Fibroblast of skin of right biceps (primary cell): ENCODE measurements around the gene PTCHD4.
A peak's percentile ranks its signal among the peaks of the same experiment; 100 is the strongest.
"Not testable (repeated sequence)": the region's sequence is repeated elsewhere in the genome, so short reads cannot be mapped to it uniquely, and the experiment has no call there.

Experiments used
- DNase-seq: peaks from one replicate; pipeline ENCODE4 v3.0.0-alpha.2; 2013

PTCHD4 gene

GRCh38 chr6:48111143-48111506 is at the start of gene PTCHD4:
TSS of gene PTCHD4 (minus strand) at chr6:48111197. CDS start at chr6:48068957, 42,240 bp downstream.
- DNase-seq = peak; percentile 3

GRCh38 chr6:48151142-48151541 is 40.1 kb upstream of the PTCHD4 start:
- peak; percentile 64 for DNase-seq

- no peak for DNase-seq
Measured at GRCh38 chr6:48150701-48151100, 39.7 kb upstream of the PTCHD4 start.

- no peak for DNase-seq
Measured at GRCh38 chr6:48147051-48147450, 36.1 kb upstream of the PTCHD4 start.

GRCh38 chr6:48144021-48144420 is 33.0 kb upstream of the PTCHD4 start:
- DNase-seq = no peak

GRCh38 chr6:48141975-48142374 is 31.0 kb upstream of the PTCHD4 start:
- no peak for DNase-seq

GRCh38 chr6:48139818-48140614 is 29.0 kb upstream of the PTCHD4 start:
- no peak for DNase-seq

- peak; percentile 6 for DNase-seq
Measured at GRCh38 chr6:48136856-48137255, 25.9 kb upstream of the PTCHD4 start.

- peak; percentile 55 for DNase-seq
Measured at GRCh38 chr6:48135323-48136084, 24.5 kb upstream of the PTCHD4 start.

GRCh38 chr6:48134246-48134645 is 23.2 kb upstream of the PTCHD4 start:
- DNase-seq = no peak

GRCh38 chr6:48123601-48124000 is 12.6 kb upstream of the PTCHD4 start:
- no peak for DNase-seq

- DNase-seq = not testable (repeated sequence)
Measured at GRCh38 chr6:48121983-48122749, 11.2 kb upstream of the PTCHD4 start.

GRCh38 chr6:48116699-48117645 is 6.0 kb upstream of the PTCHD4 start:
- DNase-seq = no peak

GRCh38 chr6:48113130-48113529 is 2.1 kb upstream of the PTCHD4 start:
- no peak for DNase-seq

GRCh38 chr6:48111575-48111974 is 578 bp upstream of the PTCHD4 start:
- no peak for DNase-seq

- DNase-seq = no peak
Measured at GRCh38 chr6:48110436-48111142, 408 bp downstream of the PTCHD4 start.

GRCh38 chr6:48109944-48110343 is 1.1 kb downstream of the PTCHD4 start:
- DNase-seq = no peak

GRCh38 chr6:48102476-48103195 is 8.4 kb downstream of the PTCHD4 start:
- not testable (repeated sequence) for DNase-seq

GRCh38 chr6:48101290-48101689 is 9.7 kb downstream of the PTCHD4 start:
- DNase-seq = peak; percentile 2

GRCh38 chr6:48100588-48100895 is 10.5 kb downstream of the PTCHD4 start:
- no peak for DNase-seq
